Endodermal cell (in vitro differentiated cells): ENCODE results near the gene MAF. TPM values are rescaled to one million over a fixed set of nuclear protein-coding genes. Genes with fewer than 3 reads are reported as not detected.

Experiments
- DNase-seq: peaks from one replicate; pipeline ENCODE4 v3.0.0-alpha.2; 2017
- H3K27ac ChIP-seq: 2 replicates; pipeline ENCODE4 v1.5.1; 2013; ENCODE audit warnings: mild to moderate bottlenecking, low read depth, low read length, moderate library complexity
- H3K27me3 ChIP-seq: 2 replicates; pipeline ENCODE4 v1.6.1; 2013; ENCODE audit warnings: mild to moderate bottlenecking, low read length, moderate library complexity; ENCODE audit not compliant: insufficient read depth, control insufficient read depth, poor library complexity, severe bottlenecking
- H3K36me3 ChIP-seq: 2 replicates; pipeline ENCODE4 v1.7.0; 2013; ENCODE audit warnings: mild to moderate bottlenecking, low read length, moderate library complexity; ENCODE audit not compliant: control insufficient read depth, insufficient read depth
- H3K4me1 ChIP-seq: one replicate; pipeline ENCODE4 v1.7.0; 2013; ENCODE audit warnings: low read length; ENCODE audit not compliant: control insufficient read depth, insufficient read depth
- H3K4me3 ChIP-seq: 2 replicates; pipeline ENCODE4 v1.5.1; 2013; ENCODE audit warnings: mild to moderate bottlenecking, low read length, moderate library complexity
- H3K9ac ChIP-seq: 2 replicates; pipeline ENCODE4 v1.6.1; 2013; ENCODE audit warnings: mild to moderate bottlenecking, low read length, moderate library complexity; ENCODE audit not compliant: poor library complexity, severe bottlenecking; ENCODE audit errors: extremely low read depth
- H3K9me3 ChIP-seq: 2 replicates; pipeline ENCODE4 v1.6.1; 2013; ENCODE audit warnings: mild to moderate bottlenecking, low read length, moderate library complexity; ENCODE audit not compliant: control insufficient read depth
- H3K27ac Mint-ChIP-seq: 2 replicates; pipeline ENCODE4 v1.8.0; 2020; ENCODE audit warnings: mixed read lengths
- H3K27me3 Mint-ChIP-seq: 2 replicates; pipeline ENCODE4 v1.8.0; 2021; ENCODE audit warnings: mild to moderate bottlenecking, mixed read lengths; ENCODE audit not compliant: insufficient read depth
- H3K36me3 Mint-ChIP-seq: 2 replicates; pipeline ENCODE4 v1.8.0; 2020; ENCODE audit warnings: low read depth, mixed read lengths
- H3K4me1 Mint-ChIP-seq: 2 replicates; pipeline ENCODE4 v1.8.0; 2020; ENCODE audit warnings: mixed read lengths
- H3K4me3 Mint-ChIP-seq: 2 replicates; pipeline ENCODE4 v1.8.0; 2020; ENCODE audit warnings: mild to moderate bottlenecking, moderate library complexity, mixed read lengths
- H3K9me3 Mint-ChIP-seq: 2 replicates; pipeline ENCODE4 v1.8.0; 2020; ENCODE audit warnings: mild to moderate bottlenecking, mixed read lengths
- CTCF ChIP-seq: fragments of 200-600 bp; sonication (generic); conservative IDR thresholded peaks from 2 replicates; pipeline ENCODE4 v1.5.0; 2021; ENCODE audit warnings: antibody characterized with exemption, mild to moderate bottlenecking
- WGBS, 2 experiments: methylation state at CpG; one replicate each; pipeline versions ENCODE4 v1.1.5 to v1.1.7; 2013; ENCODE audit warnings: missing lambda C conversion rate in 2 of 2, mixed read lengths in 1 of 2; ENCODE audit not compliant: insufficient coverage in 1 of 2, insufficient read length in 1 of 2; 5-methylcytosine and 5-hydroxymethylcytosine counted together
- total RNA-seq, 2 donors: library from RNA; stranded (reverse); fragmentation: NEBNext Ultra II Directional in 1 of 2; extraction: Animal tissue kit (Norgen Biotek cat#: 25700) in 1 of 2; gene quantifications; 2 replicates in 1 of 2; 3 replicates in 1 of 2; pipeline ENCODE4 v1.2.1, GENCODE V29; 2021

The MAF gene
- total RNA-seq, 2 donors from 2014 or later: 1.5 to 5.1 TPM

- Histone ChIP-seq H3K27me3 (peaks cover 5% of the 10 kb centered on the region), H3K4me1 (no peaks in the 10 kb centered on the region), H3K9ac (no peak overlapping the region), H3K36me3 (no peaks in the 10 kb centered on the region), H3K9me3 (no peaks in the 10 kb centered on the region), H3K4me3 (no peak overlapping the region), H3K27ac (no peak overlapping the region)
- WGBS, 2 experiments: 89% methylated on average over 1 of the region's 1 CpG; no CpG with 5 or more reads in 1 of the 2 experiments
- no peaks in the 10 kb centered on the region for H3K4me1 Mint-ChIP-seq
- no peak overlapping the region for H3K27ac Mint-ChIP-seq
- no peaks in the 10 kb centered on the region for H3K9me3 Mint-ChIP-seq
- no peak for TF ChIP-seq CTCF
- H3K27me3 Mint-ChIP-seq: peaks cover 25% of the 10 kb centered on the region
- H3K36me3 Mint-ChIP-seq: no peaks in the 10 kb centered on the region
- DNase-seq: no peak
- H3K4me3 Mint-ChIP-seq: no peak overlapping the region
Observed at GRCh38 chr16:79621027-79621426, 20.5 kb upstream of the MAF start.

GRCh38 chr16:79618692-79619050, 18.1 kb upstream of the MAF start:
- Mint-ChIP-seq H3K4me1 (no peaks in the 10 kb centered on the region), H3K9me3 (no peaks in the 10 kb centered on the region), H3K27me3 (peaks cover 20% of the 10 kb centered on the region), H3K27ac (no peak overlapping the region), H3K36me3 (no peaks in the 10 kb centered on the region), H3K4me3 (no peak overlapping the region)
- no peaks in the 10 kb centered on the region for H3K4me1 ChIP-seq
- H3K9me3 ChIP-seq: no peaks in the 10 kb centered on the region
- H3K4me3 ChIP-seq: no peak overlapping the region
- H3K36me3 ChIP-seq: no peaks in the 10 kb centered on the region
- 94% methylated on average over 7 of the region's 7 CpGs; no CpG with 5 or more reads in 1 of the 2 experiments for WGBS, 2 experiments
- DNase-seq: no peak
- H3K27ac ChIP-seq: no peak overlapping the region
- TF ChIP-seq CTCF: no peak
- H3K9ac ChIP-seq: no peak overlapping the region
- H3K27me3 ChIP-seq: peaks cover 5% of the 10 kb centered on the region

GRCh38 chr16:79618041-79618691, 17.6 kb upstream of the MAF start:
- no peaks in the 10 kb centered on the region for H3K9me3 Mint-ChIP-seq

More at GRCh38 chr16:79618041-79618691, 17.6 kb upstream of the MAF start:
- no peak for TF ChIP-seq CTCF
- WGBS, 2 experiments: 90 to 100% methylated on average over 3 to 5 of the region's 5 CpGs
- Histone ChIP-seq H3K27ac (no peak overlapping the region), H3K4me1 (no peaks in the 10 kb centered on the region), H3K27me3 (peaks cover 5% of the 10 kb centered on the region), H3K9me3 (no peaks in the 10 kb centered on the region), H3K9ac (no peak overlapping the region), H3K4me3 (no peak overlapping the region), H3K36me3 (no peaks in the 10 kb centered on the region)
- H3K4me3 Mint-ChIP-seq: no peak overlapping the region
- H3K27ac Mint-ChIP-seq: no peak overlapping the region
- no peaks in the 10 kb centered on the region for H3K36me3 Mint-ChIP-seq
- DNase-seq: no peak
- peaks cover 14% of the 10 kb centered on the region for H3K27me3 Mint-ChIP-seq
- H3K4me1 Mint-ChIP-seq: no peaks in the 10 kb centered on the region
